HG02885 (cell line): ENCODE measurements around the gene LNP1.
A peak's percentile ranks its signal among the peaks of the same experiment; 100 is the strongest.
"Not testable (repeated sequence)": the region's sequence is repeated elsewhere in the genome, so short reads cannot be mapped to it uniquely, and the experiment has no call there.

ENCODE experiments used
- ATAC-seq: cut with Tn5 transposase; IDR thresholded peaks from one replicate; pipeline ENCODE4 v1.9.1; 2021; ENCODE audit warnings: mild to moderate bottlenecking; ENCODE audit not compliant: unreplicated experiment, poor library complexity

Gene LNP1, protein sequence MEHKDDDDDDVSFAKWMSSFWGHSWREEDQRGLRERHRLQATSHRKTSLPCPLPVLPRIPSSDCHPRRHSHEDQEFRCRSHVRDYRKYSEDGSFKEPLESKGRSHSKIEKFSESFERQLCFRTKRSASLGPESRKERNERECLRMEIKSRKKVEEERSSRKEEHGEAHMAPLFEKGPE

DNA sequence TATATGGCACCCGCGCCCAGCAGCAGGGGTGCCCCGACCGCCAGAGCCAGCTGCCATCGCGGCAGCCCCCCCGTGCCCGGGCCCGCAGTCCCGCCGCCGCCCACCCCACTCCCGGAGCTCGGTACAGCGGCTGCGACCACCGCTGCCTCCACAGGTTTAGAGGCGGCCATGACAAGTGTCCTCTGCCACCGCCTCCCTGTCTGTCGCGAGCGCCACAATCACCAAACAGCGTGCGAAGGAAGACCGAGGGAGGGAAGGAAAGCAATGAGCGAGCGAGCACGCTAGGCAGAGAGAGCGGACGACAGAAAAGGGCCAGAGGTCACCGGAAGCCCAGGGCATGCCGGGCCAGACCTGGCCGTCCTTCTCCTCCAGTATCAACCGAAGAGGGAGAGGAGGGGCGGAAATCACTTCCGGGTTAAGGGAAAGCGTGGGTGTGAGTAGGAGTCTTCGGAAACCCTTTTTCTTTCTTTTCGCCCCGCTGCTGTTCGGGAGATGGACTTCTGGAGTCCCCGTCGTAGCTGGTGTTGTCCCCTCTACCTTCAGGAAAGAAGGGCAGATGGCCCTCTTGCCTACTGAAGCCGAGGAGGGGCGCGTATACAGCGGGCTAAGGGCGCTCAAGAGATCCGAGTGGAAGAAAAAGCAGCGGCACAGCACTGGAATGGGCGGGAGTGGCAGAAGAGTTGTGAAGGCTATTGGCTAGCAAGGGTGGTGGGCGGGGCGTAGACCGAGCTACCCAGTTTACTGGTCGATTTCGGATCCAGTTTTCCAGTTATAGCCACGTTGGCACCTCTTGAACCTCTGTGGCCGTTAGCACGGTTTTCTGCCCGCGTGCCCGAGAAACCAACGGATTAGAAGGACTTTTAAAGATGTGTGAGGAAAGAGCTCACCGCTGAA is at the start of gene LNP1, which contains the start of gene TOMM70:
TSS of gene LNP1 (plus strand) at position 760 of the 894 bp plus-strand sequence. CDS start 28,191 bp downstream, outside the sequence.
TSS of gene TOMM70 (minus strand) at position 310 of the 894 bp plus-strand sequence. CDS start at position 170, 140 bp downstream.
- peak; percentile 92 for ATAC-seq

DNA sequence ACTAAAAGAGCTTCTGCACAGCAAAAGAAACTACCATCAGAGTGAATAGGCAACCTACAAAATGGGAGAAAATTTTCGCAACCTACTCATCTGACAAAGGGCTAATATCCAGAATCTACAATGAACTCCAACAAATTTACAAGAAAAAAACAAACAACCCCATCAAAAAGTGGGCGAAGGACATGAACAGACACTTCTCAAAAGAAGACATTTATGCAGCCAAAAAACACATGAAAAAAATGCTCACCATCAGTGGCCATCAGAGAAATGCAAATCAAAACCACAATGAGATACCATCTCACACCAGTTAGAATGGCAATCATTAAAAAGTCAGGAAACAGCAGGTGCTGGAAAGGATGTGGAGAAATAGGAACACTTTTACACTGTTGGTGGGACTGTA is 49.6 kb upstream of the LNP1 start:
- not testable (repeated sequence) for ATAC-seq

DNA sequence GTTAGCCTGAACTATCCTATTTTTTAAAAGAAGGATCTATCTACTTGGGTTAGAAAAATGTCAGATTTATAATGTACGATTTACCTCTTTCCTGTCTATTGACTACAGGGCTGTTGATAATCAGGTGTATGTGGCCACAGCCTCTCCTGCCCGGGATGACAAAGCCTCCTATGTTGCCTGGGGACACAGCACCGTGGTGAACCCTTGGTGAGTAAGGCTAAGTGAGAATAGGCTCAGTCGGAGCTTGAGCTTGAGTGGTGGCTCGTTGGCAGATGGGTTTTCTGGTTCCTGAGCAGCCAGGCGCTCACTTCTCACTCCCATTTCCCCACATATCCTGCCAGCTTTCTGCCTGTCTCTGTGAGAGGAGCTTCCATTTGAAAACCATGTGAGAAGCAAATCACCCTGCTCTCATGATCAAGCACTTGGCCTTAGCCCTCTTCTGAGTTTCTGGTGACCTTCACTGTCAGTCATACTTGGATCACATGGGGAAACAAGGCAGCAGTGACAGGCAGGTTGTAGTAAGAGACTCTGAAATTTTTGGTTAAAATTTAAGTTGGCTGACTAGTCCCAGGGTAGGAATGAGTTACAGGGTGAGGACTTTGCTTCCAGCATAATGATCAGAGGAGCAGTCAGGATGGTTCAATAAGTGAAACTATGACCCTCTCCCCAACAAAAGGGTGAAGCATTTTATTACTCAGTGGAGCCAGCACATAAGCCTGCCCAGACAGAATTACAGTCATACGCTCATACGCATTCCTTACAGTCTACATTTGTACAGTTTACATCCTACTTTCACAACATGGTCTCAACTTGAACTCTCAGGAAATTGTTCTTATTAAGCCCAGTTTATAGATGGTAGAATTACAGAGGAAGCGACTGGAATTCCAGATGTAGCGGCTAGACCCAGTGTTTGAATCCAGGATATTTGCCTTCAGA is 48.8 kb upstream of the LNP1 start:
- no peak for ATAC-seq

DNA sequence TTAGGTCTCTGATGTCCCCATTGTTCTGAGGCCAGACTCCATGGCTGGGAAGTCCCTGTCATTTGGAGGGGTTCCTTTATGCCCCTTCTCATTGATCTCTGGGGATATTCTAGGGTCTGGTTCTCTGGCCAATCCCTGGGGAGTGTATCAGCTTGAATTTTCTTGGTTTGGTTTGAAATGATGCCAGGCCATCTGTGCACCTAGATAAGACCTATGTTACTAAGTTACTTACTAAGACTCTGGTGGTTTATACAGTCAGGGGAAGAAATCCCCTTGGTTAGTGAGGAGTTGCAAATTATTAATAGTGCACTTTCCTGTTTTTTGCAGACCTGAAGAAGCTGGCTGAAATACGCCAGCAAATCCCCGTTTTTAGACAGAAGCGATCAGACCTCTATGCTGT is 46.5 kb upstream of the LNP1 start:
- no peak for ATAC-seq

DNA sequence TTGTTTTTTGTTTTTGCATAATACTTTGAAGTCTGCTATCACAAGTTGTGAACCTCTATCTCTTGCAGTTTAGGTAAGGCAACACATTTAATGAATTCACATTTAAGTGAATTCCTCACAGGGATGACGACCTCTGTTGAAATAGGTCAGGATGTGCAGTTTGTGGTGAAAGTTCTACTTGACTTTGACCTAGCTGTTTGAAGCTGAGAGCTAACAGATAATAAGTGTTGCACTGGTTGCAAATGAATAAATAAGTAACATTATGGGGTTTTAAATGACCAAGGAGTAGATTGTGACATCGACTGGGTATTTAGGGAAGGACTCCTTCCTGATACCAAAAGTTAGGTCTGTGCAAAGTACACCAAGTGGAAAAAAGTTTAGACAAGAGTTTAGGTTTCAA is 42.9 kb upstream of the LNP1 start:
- ATAC-seq: no peak

DNA sequence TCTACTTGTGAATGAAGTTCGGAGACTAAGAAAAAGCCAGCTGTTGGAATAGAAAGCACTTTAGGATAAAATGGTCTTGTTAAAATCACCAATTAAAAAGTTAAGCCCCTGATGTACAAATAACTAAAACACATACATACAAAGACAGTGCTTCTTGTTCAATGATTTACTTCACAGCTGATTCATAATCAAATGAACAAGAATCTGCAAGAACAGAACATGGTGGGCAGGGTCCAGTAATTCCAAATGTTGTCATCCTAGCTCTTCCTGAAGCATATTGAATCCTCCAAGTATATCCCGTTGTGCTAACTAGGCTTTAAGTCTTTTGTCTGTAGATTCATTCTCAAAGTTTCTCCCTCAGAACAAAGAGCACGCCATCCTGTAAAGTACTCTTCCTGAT is 42.3 kb upstream of the LNP1 start:
- ATAC-seq: no peak

DNA sequence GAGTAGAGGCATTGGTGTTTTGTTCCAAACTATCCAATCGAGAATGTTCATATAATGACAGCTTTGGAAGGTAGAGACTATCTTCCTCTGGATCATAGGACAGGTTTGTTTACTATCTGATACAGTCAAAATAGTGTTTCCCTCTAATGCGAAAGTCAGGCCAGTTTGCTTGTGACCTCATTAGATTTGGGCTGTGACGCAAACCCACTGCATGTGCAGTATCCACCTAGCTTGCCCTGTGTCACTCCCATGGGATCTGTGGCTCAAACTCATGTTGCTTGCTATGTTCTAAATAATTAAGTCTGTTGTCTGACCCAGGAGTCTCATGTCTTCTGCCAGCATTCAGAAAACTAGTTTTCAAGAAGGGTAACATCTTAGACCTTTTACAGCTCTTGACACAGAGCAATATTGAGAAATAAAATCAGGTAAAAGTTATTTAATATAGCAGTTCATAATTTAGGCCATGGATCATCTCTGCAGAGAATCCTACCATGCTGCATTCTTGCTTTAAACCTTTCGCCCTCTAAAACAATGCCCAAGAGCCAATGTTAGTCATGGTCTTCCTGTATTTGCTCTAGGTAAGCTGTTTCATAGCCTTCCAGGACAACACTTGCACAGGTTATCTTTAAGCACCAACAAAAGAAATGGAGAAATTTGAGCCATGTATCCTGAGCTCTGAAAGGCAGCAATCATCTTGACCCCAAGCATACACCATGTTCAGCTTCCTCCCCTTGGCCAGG is 40.4 kb upstream of the LNP1 start:
- ATAC-seq: no peak

DNA sequence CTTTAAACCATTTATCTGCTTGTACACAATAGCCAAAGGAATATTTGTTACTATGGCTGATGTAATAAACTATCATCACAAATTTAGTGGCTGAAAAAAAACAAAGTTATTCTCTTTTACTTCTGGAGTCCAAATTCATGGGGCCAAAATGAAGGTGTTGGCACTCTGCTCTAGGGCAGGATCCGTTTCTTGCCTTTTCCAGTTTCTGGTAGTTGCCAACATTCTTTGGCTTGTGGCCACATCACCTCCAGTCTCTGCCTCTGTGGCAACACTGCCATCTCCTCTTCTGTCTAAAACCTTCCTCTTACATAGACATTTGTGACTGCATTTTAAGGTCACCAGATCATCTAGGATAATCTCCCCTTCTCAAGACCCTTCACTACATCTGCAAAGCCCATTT is 39.4 kb upstream of the LNP1 start:
- no peak for ATAC-seq

DNA sequence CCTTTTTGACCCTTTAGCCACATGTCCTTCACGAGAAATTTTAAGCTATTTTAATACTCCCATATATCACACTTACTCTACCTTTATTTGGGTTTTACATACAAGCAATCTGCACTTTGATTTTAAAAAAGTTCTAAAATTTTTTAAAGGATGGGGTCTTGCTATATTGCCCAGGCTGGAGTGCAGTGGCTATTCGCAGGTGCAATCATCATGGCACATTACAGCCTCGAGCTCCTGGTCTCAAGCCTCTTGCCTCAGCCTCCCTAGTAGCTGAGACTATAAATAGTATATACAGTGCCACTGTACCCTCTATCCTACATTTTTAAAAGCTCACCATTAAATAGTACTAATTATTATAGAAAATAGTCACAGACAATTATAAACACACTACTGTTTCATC is 36.9 kb upstream of the LNP1 start:
- no peak for ATAC-seq

DNA sequence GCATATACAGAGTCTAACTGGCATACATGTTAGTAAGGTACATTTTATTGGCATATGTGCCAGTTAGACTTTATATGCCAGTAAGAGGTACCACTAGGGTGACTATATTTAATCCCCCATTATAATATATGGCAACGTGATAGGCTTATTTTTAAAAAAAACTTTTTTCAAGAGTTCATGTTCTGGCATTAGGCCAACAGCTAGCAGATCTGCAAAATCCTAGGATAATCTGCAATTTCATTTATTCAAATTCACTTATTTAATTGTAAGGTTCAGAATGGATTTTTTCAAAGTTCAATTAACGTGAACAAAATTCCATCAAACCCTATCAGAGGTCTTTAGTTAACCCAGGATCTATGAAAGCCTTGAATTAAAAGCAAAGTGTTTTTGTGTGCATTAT is 34.9 kb upstream of the LNP1 start:
- no peak for ATAC-seq

DNA sequence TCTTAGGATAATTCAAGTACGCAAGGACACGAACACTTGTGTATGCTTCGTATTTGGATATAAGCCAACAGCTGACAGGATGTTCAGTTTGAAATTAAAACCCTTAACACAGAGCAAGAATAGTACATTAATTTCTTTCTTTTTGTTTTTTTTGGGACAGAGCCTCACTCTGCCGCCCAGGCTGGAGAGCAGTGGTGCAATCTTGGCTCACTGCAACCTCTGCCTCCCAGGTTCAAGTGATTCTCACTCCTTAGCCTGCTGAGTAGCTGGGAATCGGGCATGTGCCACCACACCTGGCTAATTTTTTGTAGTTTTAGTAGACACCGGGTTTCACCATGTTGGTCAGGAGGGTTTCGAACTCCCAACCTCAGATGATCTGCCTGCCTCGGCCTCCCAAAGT is 32.9 kb upstream of the LNP1 start:
- no peak for ATAC-seq

DNA sequence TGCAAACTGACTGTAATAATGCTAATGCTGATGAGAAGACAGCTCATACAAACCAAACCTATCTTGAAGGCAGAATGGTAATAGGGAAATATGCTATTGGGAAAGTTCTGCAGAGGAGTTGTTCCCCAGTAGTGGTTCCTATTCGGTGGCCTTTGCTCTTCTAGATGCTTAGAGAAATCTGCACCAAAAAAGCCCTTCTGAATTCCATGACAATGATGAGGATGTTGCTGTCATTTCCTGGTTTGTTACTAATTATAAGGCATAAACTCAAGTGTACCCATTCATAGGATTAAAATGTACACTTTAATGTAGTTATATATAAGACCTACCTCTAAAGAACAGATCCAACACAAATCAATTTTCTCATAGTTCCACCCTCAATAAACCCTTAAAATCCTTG is 30.6 kb upstream of the LNP1 start:
- ATAC-seq: no peak

DNA sequence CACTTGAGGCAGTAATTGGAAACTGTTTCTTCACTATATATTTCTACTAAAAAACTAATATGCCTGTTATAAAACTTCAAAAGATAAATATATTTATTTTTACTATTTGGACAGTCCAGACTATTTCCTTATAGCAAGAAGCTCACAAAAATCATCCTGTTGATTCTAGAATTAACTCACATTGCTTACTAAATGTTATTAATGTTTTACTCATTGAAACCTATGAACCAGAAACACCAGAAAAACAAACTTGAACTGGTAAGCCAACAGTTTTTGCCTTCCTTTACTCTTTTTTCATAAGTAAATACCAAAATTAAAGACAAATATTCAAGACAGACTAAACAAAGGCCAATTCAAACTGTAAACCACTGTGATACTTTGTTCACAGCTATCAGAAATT is 26.8 kb upstream of the LNP1 start:
- no peak for ATAC-seq

DNA sequence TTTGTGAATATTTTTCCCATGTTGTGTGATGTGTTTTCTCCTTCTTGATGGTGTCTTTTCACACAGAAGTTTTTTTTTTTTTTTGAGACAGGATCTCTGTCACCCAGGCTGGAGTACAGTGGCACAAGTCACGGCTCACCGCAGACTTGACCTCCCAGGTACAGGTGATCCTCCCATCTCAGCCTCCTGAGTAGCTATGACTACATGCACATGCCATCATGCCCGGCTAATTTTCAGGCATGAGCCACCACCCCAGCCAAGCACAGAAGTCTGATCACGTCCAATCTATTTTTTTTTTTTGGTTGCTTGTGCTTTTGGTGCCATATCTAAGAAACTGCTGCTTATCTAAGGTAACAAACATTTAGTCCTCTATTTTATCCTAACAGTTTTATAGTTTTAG is 25.0 kb upstream of the LNP1 start:
- ATAC-seq: no peak

DNA sequence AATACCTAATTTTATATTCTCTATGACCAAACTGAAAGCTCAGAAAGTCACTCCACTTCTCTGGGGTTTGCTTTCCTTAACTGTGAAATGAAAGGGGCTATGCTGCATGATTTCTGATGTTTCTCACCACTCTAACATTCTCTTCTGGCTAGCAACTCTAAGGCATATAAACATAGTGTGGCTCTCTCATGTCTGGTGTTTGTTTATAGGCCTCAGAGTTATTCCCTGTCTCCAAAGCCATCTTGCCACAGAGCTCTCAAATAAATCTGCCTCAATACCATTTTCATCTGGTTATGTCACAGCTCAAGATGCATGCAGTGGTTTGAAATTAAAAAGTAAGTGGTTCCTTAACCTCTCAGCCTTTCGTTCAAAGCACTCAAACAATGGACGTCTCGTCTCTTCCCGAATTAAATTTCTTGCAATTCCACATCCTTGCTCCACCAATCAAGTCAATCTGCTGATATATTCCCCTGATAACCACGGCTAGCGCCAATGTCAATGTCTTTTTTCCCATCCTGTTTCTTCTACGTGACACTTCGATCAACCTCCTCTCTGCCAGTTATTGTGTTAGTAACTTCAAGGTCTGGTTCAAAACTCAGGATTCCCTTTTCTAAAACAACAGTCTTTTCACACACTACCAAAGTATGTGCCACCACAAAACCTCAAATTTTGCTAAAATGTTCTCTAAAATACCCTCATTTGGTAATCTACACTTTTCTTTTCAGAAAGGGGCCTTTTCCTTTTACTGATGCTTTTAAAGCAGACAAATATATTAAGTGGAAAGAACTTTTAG is 16.4 kb upstream of the LNP1 start:
- ATAC-seq: no peak

DNA sequence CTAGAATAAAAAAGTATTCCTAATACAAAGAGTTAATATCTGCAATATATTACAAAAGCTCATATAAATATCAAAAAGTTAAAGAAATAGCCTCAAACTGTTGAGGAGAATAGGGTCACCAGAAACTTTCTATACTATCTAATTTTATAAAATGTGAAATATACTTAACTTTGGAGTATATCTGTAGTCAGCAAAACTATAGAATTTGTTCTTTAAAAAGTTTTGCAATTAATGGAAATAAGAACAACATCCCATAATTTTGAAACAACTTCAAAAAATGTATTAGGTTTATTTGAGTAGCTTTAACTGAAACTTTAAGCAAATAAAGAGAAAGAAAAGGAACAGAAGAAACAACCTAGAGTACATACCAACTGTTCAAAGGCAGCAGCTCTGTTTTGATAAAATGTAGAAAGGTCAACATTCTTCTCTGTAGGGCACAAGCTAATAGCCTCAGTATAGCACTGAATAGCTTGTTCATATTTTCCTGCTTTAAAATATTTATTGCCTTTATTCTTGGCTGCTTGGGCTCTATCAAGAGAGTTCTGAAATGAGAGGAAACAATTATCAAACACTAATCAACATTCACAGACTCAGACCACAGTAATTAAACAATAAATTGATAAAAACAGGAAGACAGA is 14.8 kb upstream of the LNP1 start:
- ATAC-seq: no peak

DNA sequence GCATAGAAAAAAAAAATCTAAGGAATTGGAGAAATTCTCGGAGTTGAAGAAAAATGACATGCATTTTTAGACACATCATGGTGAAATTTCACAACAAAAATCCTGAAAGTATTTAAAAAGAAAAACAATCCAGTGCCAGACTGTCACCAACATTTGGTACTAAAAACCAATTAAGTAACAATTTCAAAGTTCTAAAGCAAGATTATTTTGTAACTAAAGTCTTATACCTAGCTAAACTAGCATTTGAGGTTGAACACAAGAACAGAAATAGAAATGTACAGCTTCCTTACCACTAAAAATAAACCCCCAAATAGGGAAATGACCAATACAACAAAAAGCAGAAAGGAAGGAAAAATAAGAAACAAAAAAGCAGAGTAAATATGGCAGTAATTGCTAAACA is 12.3 kb upstream of the LNP1 start:
- no peak for ATAC-seq

DNA sequence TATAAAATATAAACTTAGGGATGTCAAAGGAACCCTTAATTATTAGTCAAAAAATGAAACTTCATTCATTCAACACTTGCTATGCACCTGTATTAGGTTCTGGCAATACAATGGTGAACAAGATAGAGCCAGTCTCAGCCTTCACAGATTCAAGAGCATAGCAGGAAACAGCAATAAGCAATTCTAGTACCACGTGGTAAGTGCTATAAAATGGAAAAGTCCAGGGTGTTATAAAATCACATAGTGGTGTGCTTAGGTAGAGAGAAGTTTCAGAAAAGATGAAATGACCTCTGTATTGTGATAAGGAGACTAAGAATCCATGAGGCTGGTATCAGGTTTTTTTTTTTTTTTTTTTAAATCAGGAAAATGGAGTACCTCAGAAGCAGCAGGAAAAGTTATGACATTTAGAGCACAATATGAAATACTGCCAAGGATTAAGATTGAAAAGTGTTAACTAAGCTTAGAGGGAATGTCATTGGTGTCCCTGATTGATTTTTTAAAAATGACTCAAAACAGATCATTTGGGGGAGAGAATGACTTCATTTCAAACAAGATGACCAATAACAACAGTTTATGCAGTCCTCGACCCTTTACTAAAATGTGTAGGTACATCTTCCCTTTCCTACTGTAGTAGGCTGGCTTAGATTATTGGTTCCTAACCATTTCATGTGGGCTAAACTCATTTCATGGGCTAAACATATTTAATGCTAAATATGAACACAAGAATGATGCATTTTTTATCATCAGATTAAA is 5.5 kb upstream of the LNP1 start:
- no peak for ATAC-seq
